Stimulated activated CD4-positive, alpha-beta T cell treated with anti-CD3 and anti-CD28 coated beads, TNF-alpha, amount 100 ng/mL, for 1 hour (primary cell): ENCODE measurements around the gene SETD1A.
A peak's percentile ranks its signal among the peaks of the same experiment; 100 is the strongest.
"Not testable (repeated sequence)": the region's sequence is repeated elsewhere in the genome, so short reads cannot be mapped to it uniquely, and the experiment has no call there.

Experiments
- DNase-seq, 3 donors: peaks; one replicate each; pipeline ENCODE4 v3.0.0-alpha.2; 2020; ENCODE audit warnings: low read depth in 3 of 3, low spot score in 1 of 3

SETD1A gene

GRCh38 chr16:31013292-31013691 lies 55.7 kb downstream of the SETD1A start:
- DNase-seq: not testable (repeated sequence)

GRCh38 chr16:31016018-31016417 lies 58.5 kb downstream of the SETD1A start:
- DNase-seq: no peak

GRCh38 chr16:31017756-31018155 lies 60.2 kb downstream of the SETD1A start:
- not testable (repeated sequence) for DNase-seq

- DNase-seq: no peak
Measured at GRCh38 chr16:31020536-31020935, 63.0 kb downstream of the SETD1A start.

DNA sequence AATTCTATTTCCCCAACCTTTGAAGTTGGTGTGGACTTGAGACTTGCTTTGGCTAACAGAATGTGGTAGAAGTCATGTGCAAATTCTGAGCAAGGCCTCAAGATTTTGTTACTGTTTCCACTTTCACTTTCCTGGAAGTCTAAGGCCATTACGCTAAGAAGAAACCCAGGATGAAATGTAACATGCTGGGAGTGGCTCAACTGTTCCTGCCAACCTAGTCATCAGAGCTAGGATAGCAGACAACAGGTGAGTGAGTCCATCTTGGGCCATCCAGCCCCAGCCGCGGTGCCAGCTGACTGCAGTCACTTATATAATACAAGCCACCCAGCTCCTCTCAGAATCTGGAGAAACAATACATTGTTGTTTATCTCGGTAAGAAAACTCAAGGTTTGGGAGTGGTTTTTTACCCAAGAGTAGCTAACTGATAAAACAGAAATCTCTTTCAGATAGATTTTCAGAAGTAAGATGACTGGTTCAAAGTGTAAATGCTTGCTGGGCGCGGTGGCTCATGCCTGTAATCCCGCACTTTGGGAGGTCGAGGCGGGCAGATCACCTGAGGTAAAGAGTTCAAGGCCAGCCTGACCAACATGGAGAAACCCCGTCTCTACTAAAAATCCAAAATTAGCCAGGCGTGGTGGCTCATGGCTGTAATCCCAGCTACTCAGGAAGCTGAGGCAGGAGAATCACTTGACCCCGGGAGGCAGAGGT lies 65.1 kb downstream of the SETD1A start:
- no peak for DNase-seq

DNA sequence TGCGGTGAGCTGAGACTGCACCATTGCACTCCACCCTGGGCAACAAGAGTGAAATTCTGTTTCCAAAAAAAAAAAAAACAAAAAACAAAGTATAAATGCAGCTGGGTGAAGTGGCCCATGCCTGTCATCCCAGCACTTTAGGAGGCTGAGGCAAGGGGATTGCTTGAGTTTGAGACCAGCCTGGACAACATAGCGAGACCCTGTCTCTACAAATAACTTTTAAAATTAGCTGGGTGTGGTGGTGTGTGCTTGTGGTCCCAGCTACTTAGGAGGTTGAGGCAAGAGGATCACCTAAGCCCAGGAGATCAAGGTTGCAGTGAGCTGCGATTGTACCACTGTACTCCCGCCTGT lies 65.7 kb downstream of the SETD1A start:
- no peak for DNase-seq

DNA sequence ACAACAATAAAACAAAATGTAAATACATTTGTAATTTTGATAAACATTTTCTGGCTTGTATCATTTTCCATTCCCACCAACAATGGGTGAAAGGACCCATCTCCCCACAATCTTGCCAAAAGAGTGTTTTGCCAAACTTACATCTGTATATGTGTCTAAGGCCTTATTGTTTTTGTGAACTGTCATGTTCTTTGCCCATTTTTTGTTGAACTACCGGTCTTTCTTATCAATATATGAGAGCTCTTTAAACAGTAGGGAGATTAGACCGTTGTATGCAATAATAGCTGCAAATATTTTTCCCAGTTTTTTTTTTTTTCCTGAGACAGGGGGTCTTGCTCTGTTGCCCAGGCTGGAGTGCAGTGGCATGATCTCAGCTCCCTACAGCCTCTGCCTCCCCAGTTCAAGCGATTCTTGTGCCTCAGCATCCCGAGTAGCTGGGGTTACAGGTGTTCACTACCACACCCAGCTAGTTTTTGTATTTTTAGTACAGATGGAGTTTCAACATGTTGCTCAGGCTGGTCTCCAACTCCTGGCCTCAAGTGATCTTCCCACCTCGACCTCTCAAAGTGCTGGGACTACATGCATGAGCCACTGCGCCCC lies 66.2 kb downstream of the SETD1A start:
- DNase-seq: no peak

GRCh38 chr16:31025339-31025738 lies 67.8 kb downstream of the SETD1A start:
- no peak for DNase-seq

DNA sequence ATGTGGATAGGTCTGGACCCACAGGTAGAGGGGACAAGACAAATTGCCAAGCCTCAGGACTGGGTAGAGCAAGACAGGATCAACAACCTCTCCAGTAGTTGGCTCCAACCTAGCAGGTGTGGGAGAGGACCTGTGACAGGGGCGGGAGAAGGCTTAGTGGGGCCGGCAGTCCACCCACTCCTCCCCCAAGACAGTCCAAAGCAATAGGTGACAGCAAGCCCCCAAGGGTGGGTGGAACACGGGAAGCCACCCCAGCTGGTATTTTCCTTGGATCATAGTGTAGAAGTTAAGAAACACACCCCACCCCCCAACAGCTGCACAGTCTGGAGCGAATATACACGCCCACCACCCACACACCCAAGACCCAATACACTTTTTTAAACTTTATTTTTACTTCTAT lies 71.7 kb downstream of the SETD1A start:
- no peak for DNase-seq

GRCh38 chr16:31031276-31031675 lies 73.7 kb downstream of the SETD1A start:
- no peak for DNase-seq

DNA sequence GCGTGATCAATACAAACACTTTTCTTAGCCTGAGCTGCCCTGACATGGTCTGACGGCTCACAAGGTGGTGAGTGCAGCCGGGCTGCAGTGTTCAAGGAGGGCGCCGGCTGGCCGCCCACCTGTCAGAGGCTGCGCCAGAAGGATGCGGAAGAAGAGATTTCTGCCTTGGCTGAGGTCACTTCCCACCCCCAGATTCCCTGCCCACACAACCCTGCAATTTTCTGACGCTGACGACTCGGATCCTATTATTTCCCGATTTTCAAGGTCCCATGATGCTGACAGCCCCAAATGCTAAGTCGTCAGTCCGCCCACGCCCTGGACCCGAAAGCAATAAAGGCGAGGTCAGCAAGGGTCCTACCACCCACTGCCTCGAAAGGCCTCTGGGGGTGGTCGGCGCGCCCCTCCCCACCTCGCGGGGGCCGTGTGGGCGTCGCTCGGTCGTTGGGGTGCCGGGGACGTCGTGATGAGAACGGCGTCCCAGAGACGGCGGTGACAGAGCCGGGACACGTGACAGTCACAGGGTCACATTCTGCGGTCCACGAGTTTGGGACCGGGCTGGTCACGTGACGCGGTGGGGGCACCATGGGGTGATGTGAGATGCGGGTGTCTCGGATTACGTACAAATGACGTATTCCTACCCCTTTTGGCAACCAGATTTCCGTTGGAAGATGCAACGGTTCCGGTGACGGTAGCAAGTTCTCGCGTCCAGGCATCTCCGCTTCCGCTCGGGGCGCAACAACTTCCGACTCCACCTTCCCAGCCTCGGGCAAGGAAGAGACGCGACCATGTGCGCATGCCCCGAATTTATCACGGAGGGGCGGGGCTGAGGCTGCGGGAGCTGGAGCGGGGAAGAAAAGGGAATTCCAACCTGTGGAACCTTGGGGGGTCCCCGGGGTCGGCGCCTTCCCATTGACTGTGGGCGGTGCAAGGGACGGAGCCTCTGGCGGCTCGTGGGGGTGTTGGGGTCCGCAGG lies 75.5 kb downstream of the SETD1A start, which contains the start of gene STX4:
STX4 (plus strand) TSS at position 823 of the 973 bp plus-strand sequence. CDS start 248 bp downstream, outside the sequence.
- peak; percentile 89 to 92 (median 92) for DNase-seq

- DNase-seq: peak; percentile 65 to 75 (median 71)
Measured at GRCh38 chr16:31033709-31034492, 76.3 kb downstream of the SETD1A start.
